Measurements from ENCODE around the gene GSTP1.

GRCh38 chr11:67631853-67632174 is 48.2 kb downstream of the GSTP1 start:
- TF ChIP-seq EZH2 (IDR thresholded peaks at IDR 0.05) (no peak), POLR2AphosphoS5 (IDR thresholded peaks at IDR 0.05; ENCODE audit: borderline replicate concordance, low read depth, low read length) (no peak), FOXP2 (optimal IDR thresholded peaks at IDR 0.05; ENCODE audit: control extremely low read depth, extremely low read length, insufficient read depth) (no peak)
